GM15510 (cell line): Measurements from ENCODE around the gene FDX1.

Experiments
- POLR2A ChIP-seq: IDR thresholded peaks from 3 replicates; pipeline ENCODE4 v1.6.1; 2011; ENCODE audit warnings: borderline replicate concordance; ENCODE audit not compliant: insufficient read length; ENCODE audit errors: extremely low read depth

The FDX1 gene

GRCh38 chr11:110429731-110430266 is at the start of gene FDX1:
FDX1 (plus strand) TSS chr11:110429948; CDS start chr11:110430121, 173 bp downstream.
- TF ChIP-seq POLR2A, result peak; percentile 70

GRCh38 chr11:110380836-110381622 is 48.7 kb upstream of the FDX1 start:
- no peak for TF ChIP-seq POLR2A

GRCh38 chr11:110389965-110390364 is 39.8 kb upstream of the FDX1 start:
- no peak for TF ChIP-seq POLR2A

- TF ChIP-seq POLR2A, result no peak
These were observed 37.7 kb upstream of the FDX1 start for GRCh38 chr11:110392056-110392455.

- TF ChIP-seq POLR2A, result no peak
These were observed 22.4 kb upstream of the FDX1 start for GRCh38 chr11:110407315-110407714.

- no peak for TF ChIP-seq POLR2A
These were observed 20.6 kb upstream of the FDX1 start for GRCh38 chr11:110409174-110409573.

GRCh38 chr11:110410651-110411050 is 19.1 kb upstream of the FDX1 start:
- no peak for TF ChIP-seq POLR2A

GRCh38 chr11:110415081-110415480 is 14.7 kb upstream of the FDX1 start:
- no peak for TF ChIP-seq POLR2A

GRCh38 chr11:110422306-110422905 is 7.3 kb upstream of the FDX1 start:
- TF ChIP-seq POLR2A, result no peak

GRCh38 chr11:110424775-110425444 is 4.8 kb upstream of the FDX1 start:
- TF ChIP-seq POLR2A, result no peak

GRCh38 chr11:110425751-110426545 is 3.8 kb upstream of the FDX1 start:
- no peak for TF ChIP-seq POLR2A

- no peak for TF ChIP-seq POLR2A
These were observed 1.7 kb upstream of the FDX1 start for GRCh38 chr11:110428040-110428439.

GRCh38 chr11:110428956-110429730 is 605 bp upstream of the FDX1 start:
- no peak for TF ChIP-seq POLR2A

- no peak for TF ChIP-seq POLR2A
These were observed 711 bp downstream of the FDX1 start for GRCh38 chr11:110430267-110431050.
